Vagina (tissue), 2 donors: ENCODE results near the gene PHF3. TPM values are rescaled to one million over a fixed set of nuclear protein-coding genes. Genes with fewer than 3 reads are reported as not detected.
"Not testable (repeated sequence)": the region's sequence is repeated elsewhere in the genome, so short reads cannot be mapped to it uniquely, and the experiment has no call there.

Source experiments
- DNase-seq, 2 donors: peaks; one replicate each; pipeline ENCODE4 v3.0.0-alpha.2; 2017; ENCODE audit errors: extremely low spot score in 2 of 2
- H3K27ac ChIP-seq: fragments of 200-600 bp; sonication (generic); one replicate; pipeline ENCODE4 v1.5.1; 2019
- H3K27me3 ChIP-seq: fragments of 200-600 bp; sonication (generic); one replicate; pipeline ENCODE4 v1.5.1; 2019
- H3K36me3 ChIP-seq, 2 donors: fragments of 200-600 bp; sonication (generic); one replicate each; pipeline ENCODE4 v1.5.1; 2017 to 2019
- H3K4me1 ChIP-seq: fragments of 200-600 bp; sonication (generic); one replicate; pipeline ENCODE4 v1.5.1; 2019
- H3K4me3 ChIP-seq, 2 donors: fragments of 200-600 bp; sonication (generic); 1 replicate in 1 of 2; 2 replicates in 1 of 2; pipeline ENCODE4 v1.5.1; 2016 to 2019
- H3K9me3 ChIP-seq: fragments of 200-600 bp; sonication (generic); one replicate; pipeline ENCODE4 v1.5.1; 2019
- POLR2A ChIP-seq, 2 donors: fragments of 450-650 bp; IDR thresholded peaks; one replicate each; pipeline ENCODE4 v1.6.1; 2017; ENCODE audit warnings: antibody characterized with exemption in 2 of 2, mild to moderate bottlenecking in 2 of 2, moderate library complexity in 2 of 2
- POLR2AphosphoS5 ChIP-seq, 2 donors: sonication (generic); formaldehyde crosslinking; IDR thresholded peaks; one replicate each; pipeline ENCODE4 v1.9.0; 2017; ENCODE audit warnings: antibody characterized with exemption in 2 of 2, mild to moderate bottlenecking in 2 of 2, low read depth in 1 of 2; ENCODE audit not compliant: insufficient read depth in 1 of 2
- intact Hi-C: fragments of 100-400 bp; cut with DNase I; formaldehyde crosslinking; loops from one replicate; pipeline ENCODE4 v1.15.1; 2023
- total RNA-seq: library from RNA; depleted of rRNA; stranded (reverse); fragments of >200 nt; gene quantifications from one replicate; pipeline ENCODE4 v1.2.3, GENCODE V29; 2016
- TF ChIP-seq, protein P1 (sequence below), 3 experiments: fragments of 450-650 bp in 2 of 3; fragments of 200-600 bp in 1 of 3; sonication (generic) in 1 of 3; IDR thresholded peaks; one replicate each; pipeline ENCODE4 v1.5.1; 2017 to 2019; ENCODE audit warnings: antibody characterized with exemption in 3 of 3, mild to moderate bottlenecking in 2 of 3, moderate library complexity in 2 of 3

Gene PHF3
- total RNA-seq, 1 donor from 2014 or later = 58.7 TPM

DNA sequence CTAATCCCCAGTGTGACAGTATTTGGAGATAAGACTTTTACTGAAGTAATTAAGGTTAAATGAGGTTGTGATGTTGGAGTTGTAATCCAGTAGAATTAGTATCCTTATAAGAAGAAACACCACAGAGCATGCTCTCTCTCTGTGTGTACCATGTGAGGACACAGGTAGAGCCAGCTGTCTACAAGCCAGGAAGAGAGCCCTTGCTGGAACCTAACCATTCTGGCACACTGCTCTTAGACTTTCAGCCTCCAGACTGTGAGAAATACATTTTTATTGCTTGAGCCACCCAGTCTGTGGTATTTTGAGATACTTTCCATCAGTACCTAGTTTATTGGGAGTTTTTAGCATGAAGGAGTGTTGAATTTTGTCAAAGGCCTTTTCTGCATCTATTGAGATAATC is 110.2 kb downstream of the PHF3 start:
- Histone ChIP-seq H3K27ac (no peak overlapping the region), H3K36me3 (no peaks in the 10 kb centered on the region), H3K27me3 (no peaks in the 10 kb centered on the region), H3K9me3 (no peaks in the 10 kb centered on the region), H3K4me3 (no peak overlapping the region), H3K4me1 (no peaks in the 10 kb centered on the region)
- intact Hi-C loops = no loop called here
- DNase-seq = no peak
- TF ChIP-seq, protein P1, sequence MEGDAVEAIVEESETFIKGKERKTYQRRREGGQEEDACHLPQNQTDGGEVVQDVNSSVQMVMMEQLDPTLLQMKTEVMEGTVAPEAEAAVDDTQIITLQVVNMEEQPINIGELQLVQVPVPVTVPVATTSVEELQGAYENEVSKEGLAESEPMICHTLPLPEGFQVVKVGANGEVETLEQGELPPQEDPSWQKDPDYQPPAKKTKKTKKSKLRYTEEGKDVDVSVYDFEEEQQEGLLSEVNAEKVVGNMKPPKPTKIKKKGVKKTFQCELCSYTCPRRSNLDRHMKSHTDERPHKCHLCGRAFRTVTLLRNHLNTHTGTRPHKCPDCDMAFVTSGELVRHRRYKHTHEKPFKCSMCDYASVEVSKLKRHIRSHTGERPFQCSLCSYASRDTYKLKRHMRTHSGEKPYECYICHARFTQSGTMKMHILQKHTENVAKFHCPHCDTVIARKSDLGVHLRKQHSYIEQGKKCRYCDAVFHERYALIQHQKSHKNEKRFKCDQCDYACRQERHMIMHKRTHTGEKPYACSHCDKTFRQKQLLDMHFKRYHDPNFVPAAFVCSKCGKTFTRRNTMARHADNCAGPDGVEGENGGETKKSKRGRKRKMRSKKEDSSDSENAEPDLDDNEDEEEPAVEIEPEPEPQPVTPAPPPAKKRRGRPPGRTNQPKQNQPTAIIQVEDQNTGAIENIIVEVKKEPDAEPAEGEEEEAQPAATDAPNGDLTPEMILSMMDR (IDR thresholded peaks at IDR 0.05) = no peak
- TF ChIP-seq POLR2A (IDR thresholded peaks at IDR 0.05) (no peak), POLR2AphosphoS5 (IDR thresholded peaks at IDR 0.05; ENCODE audit: insufficient read depth in 1 of 2, low read depth in 1 of 2) (no peak)

GRCh38 chr6:63750400-63750799 is 114.8 kb downstream of the PHF3 start:
- H3K4me3 ChIP-seq = no peak overlapping the region
- no peak for DNase-seq

GRCh38 chr6:63757275-63757674 is 121.7 kb downstream of the PHF3 start:
- H3K4me1 ChIP-seq, intact Hi-C loops, DNase-seq, H3K36me3 ChIP-seq, H3K9me3 ChIP-seq, H3K27me3 ChIP-seq, H3K4me3 ChIP-seq, H3K27ac ChIP-seq: not testable (repeated sequence)

More at GRCh38 chr6:63750400-63750799, 114.8 kb downstream of the PHF3 start:
- intact Hi-C loops = no loop called here
- H3K36me3 ChIP-seq = no peaks in the 10 kb centered on the region
- TF ChIP-seq POLR2A (IDR thresholded peaks at IDR 0.05) (no peak), POLR2AphosphoS5 (IDR thresholded peaks at IDR 0.05; ENCODE audit: insufficient read depth in 1 of 2, low read depth in 1 of 2) (no peak)
- TF ChIP-seq, protein P1 (IDR thresholded peaks at IDR 0.05) = no peak
- no peaks in the 10 kb centered on the region for H3K27me3 ChIP-seq
- no peaks in the 10 kb centered on the region for H3K4me1 ChIP-seq
- no peaks in the 10 kb centered on the region for H3K9me3 ChIP-seq
- H3K27ac ChIP-seq = no peak overlapping the region

DNA sequence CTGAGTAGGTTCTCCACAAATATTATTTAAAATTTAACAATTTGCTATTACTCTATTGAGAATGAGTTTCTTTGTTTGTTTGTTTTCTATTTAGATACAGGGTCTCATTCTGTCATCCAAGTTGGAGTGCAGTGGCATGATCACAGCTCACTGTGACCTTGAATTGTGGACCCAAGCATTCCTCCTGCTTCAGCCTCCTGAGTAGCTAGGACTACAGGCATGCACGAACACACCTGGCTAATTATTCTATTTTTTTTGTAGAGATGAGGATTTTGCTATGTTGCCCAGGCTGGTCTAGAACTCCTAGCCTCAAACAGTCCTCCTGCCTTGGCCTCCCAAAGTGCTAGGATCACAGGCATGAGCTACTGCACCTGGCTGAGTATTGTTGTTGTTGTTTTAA is 122.2 kb downstream of the PHF3 start:
- Histone ChIP-seq H3K9me3 (no peaks in the 10 kb centered on the region), H3K27ac (no peak overlapping the region), H3K4me3 (no peak overlapping the region), H3K27me3 (no peaks in the 10 kb centered on the region), H3K36me3 (no peaks in the 10 kb centered on the region), H3K4me1 (no peaks in the 10 kb centered on the region)
- DNase-seq = no peak
- TF ChIP-seq POLR2A (IDR thresholded peaks at IDR 0.05) (no peak), POLR2AphosphoS5 (IDR thresholded peaks at IDR 0.05; ENCODE audit: insufficient read depth in 1 of 2, low read depth in 1 of 2) (no peak)
- TF ChIP-seq, protein P1 (IDR thresholded peaks at IDR 0.05) = no peak
- intact Hi-C loops = no loop called here

DNA sequence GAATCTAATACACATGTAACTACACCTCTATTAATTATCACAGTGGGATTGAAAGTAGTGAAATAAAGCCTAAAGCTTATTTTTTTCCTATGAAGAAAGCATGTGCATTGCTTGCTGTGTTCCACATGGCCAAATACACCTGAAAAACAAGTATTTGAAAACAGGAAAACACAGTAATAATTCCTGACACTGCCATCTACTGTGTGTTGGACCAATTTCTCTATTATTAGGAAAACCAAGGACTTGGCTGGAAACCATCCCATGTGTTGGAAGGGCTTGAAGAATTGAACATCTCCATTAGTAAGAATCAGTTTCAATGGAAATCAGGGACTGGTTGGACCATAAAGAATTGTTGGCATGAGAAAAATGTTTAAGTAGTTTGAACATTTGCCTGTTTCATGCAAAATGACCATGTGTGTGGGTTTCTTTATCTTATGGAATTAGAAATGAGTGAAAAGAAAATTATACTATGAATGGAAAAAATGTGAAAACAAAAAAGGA is 124.1 kb downstream of the PHF3 start:
- Histone ChIP-seq H3K4me1 (no peaks in the 10 kb centered on the region), H3K27me3 (no peaks in the 10 kb centered on the region), H3K4me3 (no peak overlapping the region), H3K27ac (no peak overlapping the region), H3K9me3 (no peaks in the 10 kb centered on the region), H3K36me3 (no peaks in the 10 kb centered on the region)
- no peak for DNase-seq
- intact Hi-C loops = no loop called here
- no peak for TF ChIP-seq POLR2AphosphoS5 (IDR thresholded peaks at IDR 0.05; ENCODE audit: insufficient read depth in 1 of 2, low read depth in 1 of 2)
- TF ChIP-seq, protein P1 (IDR thresholded peaks at IDR 0.05) = no peak
- TF ChIP-seq POLR2A (IDR thresholded peaks at IDR 0.05) = no peak
